ENCODE results near the gene TTLL11. TPM values are rescaled to one million over a fixed set of nuclear protein-coding genes. Genes with fewer than 3 reads are reported as not detected.

The TTLL11 gene
- polyA plus RNA-seq, 1 of the 3 experiments (the other 2 are of a cell fraction) = 6.8 TPM

GRCh38 chr9:121950441-121950840 is 142.7 kb downstream of the TTLL11 start:
- H4K20me1 ChIP-seq (ENCODE audit: insufficient read depth) = no peaks in the 10 kb centered on the region
- no peak overlapping the region for H3K4me2 ChIP-seq
- TF ChIP-seq TCF12 (IDR thresholded peaks at IDR 0.05) (no peak), FOXM1 (IDR thresholded peaks at IDR 0.05; ENCODE audit: low read depth) (no peak), JUND (IDR thresholded peaks at IDR 0.05) (no peak), TAF1 (IDR thresholded peaks at IDR 0.05; ENCODE audit: borderline replicate concordance, low read depth, low read length) (no peak), MAX (IDR thresholded peaks at IDR 0.05; ENCODE audit: low read depth) (no peak), MXI1 (IDR thresholded peaks at IDR 0.05; ENCODE audit: low read depth, low read length) (no peak), SMC3 (IDR thresholded peaks at IDR 0.05; ENCODE audit: low read depth, low read length) (no peak), USF1 (IDR thresholded peaks at IDR 0.05; ENCODE audit: borderline replicate concordance, low read depth) (no peak), REST (IDR thresholded peaks at IDR 0.05; ENCODE audit: low read depth, low read length) (no peak), USF2 (IDR thresholded peaks at IDR 0.05; ENCODE audit: borderline replicate concordance, low read depth, low read length) (no peak), RCOR1 (IDR thresholded peaks at IDR 0.05; ENCODE audit: low read length) (no peak), GABPA (IDR thresholded peaks at IDR 0.05; ENCODE audit: low read depth) (no peak), ELF1 (IDR thresholded peaks at IDR 0.05) (no peak), FOXJ3 (CRISPR knock-in tag; IDR thresholded peaks at IDR 0.05) (no peak), EP300 (IDR thresholded peaks at IDR 0.05; ENCODE audit: borderline replicate concordance in 1 of 2, low read depth in 1 of 2, low read length in 1 of 2) (no peak), IRF3 (IDR thresholded peaks at IDR 0.05; ENCODE audit: low read depth, low read length) (no peak), GATA2 (CRISPR knock-in tag; IDR thresholded peaks at IDR 0.05) (no peak)
- peaks cover 91% of the 10 kb centered on the region for H3K79me2 ChIP-seq (ENCODE audit: insufficient read depth)
- no peak overlapping the region for H2AFZ ChIP-seq (ENCODE audit: low read depth)
- H3K4me3 ChIP-seq (ENCODE audit: low read depth in 2 of 2, low read length in 1 of 2) = no peak overlapping the region
- no peaks in the 10 kb centered on the region for H3K9me2 ChIP-seq
- POLR2A ChIA-PET = no interaction called here
- DNase-seq = no peak
- H3F3A ChIP-seq (replicated peaks; ENCODE audit: insufficient read depth) = peaks cover 12% of the 10 kb centered on the region
- H3K36me3 ChIP-seq (replicated peaks in 1 of 2; ENCODE audit: control insufficient read depth in 1 of 2, insufficient read depth in 2 of 2, low read length in 1 of 2) = no peaks in the 10 kb centered on the region
- CTCF ChIA-PET = interaction anchor here (0.7 to 1.3 kb wide), 3 partner anchors 15 to 56 kb away, joined by 3 read pairs; no protein-coding TSS in a partner anchor
- no peaks in the 10 kb centered on the region for H3K27me3 ChIP-seq (ENCODE audit: insufficient read depth)
- H3K9me3 ChIP-seq = no peaks in the 10 kb centered on the region
- WGBS (ENCODE audit: low lambda C conversion rate) = 92% methylated on average over 6 of the region's 9 CpGs
- no peak overlapping the region for H3K27ac ChIP-seq (ENCODE audit: low read depth in 2 of 2, low read length in 1 of 2)
- no peak overlapping the region for H3K9ac ChIP-seq
- peaks cover 8 to 19% of the 10 kb centered on the region in 2 experiments for H3K4me1 ChIP-seq (ENCODE audit: control insufficient read depth in 1 of 2, insufficient read depth in 2 of 2, low read depth in 1 of 2, low read length in 1 of 2)

All from SK-N-SH (cell line).